ENCODE measurements around the gene EXOSC1.

The EXOSC1 gene

GRCh38 chr10:97445722-97446639 is at the start of gene EXOSC1, which contains the start of gene ZDHHC16:
TSS of gene EXOSC1 (minus strand) at chr10:97446006. CDS start at chr10:97445985, 21 bp downstream.
TSS of gene ZDHHC16 (plus strand) at chr10:97446175. CDS start at chr10:97451676, 5,501 bp downstream.
- peak within 1 kb of the TSS; percentile 75 for H3K27ac ChIP-seq
- TF ChIP-seq ZFX (IDR thresholded peaks at IDR 0.05) = peak; percentile 96
- TF ChIP-seq CTCF (conservative IDR thresholded peaks at IDR 0.05) = no peak; the same call in 1 of the 2 replicates

GRCh38 chr10:97494863-97495506 is 49.2 kb upstream of the EXOSC1 start:
- TF ChIP-seq CTCF (conservative IDR thresholded peaks at IDR 0.05) (no peak), ZFX (IDR thresholded peaks at IDR 0.05) (no peak)
- H3K27ac ChIP-seq = no peak overlapping the region

- TF ChIP-seq ZFX (IDR thresholded peaks at IDR 0.05) (no peak), CTCF (conservative IDR thresholded peaks at IDR 0.05) (no peak)
Measured at GRCh38 chr10:97494151-97494550, 48.3 kb upstream of the EXOSC1 start.

DNA sequence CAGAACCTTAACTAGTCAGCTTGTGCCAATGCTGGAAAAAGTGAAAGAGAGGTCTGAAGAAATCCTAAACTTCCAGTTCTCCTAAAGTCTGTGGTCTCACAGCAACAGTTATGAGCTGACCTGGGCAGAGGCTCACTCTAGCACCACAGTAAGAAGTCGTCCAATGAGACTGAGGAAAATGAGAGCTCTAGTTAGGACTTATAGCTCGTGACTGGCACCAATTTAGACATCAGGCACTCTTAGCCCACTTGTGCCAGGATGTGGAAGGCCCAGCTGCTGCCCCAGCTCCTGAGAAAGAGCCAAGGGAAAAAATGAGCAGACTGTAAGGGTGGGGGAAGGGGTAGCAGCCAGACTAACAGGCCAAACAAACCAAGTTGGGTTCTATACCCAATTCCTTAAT is 44.8 kb upstream of the EXOSC1 start:
- TF ChIP-seq ZFX (IDR thresholded peaks at IDR 0.05) = no peak
- TF ChIP-seq CTCF (conservative IDR thresholded peaks at IDR 0.05) = no peak
- no peak overlapping the region for H3K27ac ChIP-seq

More at GRCh38 chr10:97494151-97494550, 48.3 kb upstream of the EXOSC1 start:
- no peak overlapping the region for H3K27ac ChIP-seq

- TF ChIP-seq ZFX (IDR thresholded peaks at IDR 0.05) = no peak
- no peak for TF ChIP-seq CTCF (conservative IDR thresholded peaks at IDR 0.05)
- H3K27ac ChIP-seq = no peak overlapping the region
Measured at GRCh38 chr10:97485647-97486281, 40.0 kb upstream of the EXOSC1 start.

DNA sequence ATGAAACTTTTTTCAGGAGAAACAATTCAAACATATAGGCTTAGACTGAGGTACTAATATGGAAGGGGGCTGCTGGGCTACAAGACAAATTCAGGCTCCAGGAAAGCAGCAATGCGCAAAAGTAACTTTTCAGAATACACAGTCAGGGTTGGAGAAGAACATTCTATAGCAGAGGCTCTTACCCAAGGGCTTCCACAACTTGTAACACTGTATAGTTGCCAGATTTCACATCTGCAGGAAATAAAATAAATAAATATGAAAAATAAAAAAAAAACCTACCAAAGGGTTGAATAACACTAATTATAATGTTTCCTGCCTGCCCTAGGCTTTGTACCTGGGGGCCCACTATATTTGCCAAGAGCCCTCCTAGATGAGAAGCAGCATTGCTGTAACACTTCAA is 38.1 kb upstream of the EXOSC1 start:
- H3K27ac ChIP-seq = no peak overlapping the region
- TF ChIP-seq CTCF (conservative IDR thresholded peaks at IDR 0.05) (no peak), ZFX (IDR thresholded peaks at IDR 0.05) (no peak)

Measured in C4-2B (cell line).